Lower lobe of right lung (tissue), 2 donors: ENCODE measurements around the gene ASMT. TPM values are rescaled to one million over a fixed set of nuclear protein-coding genes. Genes with fewer than 3 reads are reported as not detected.
"Not testable (repeated sequence)": the region's sequence is repeated elsewhere in the genome, so short reads cannot be mapped to it uniquely, and the experiment has no call there.

Source experiments
- ATAC-seq, 2 donors: fragments of 200-7000 bp; cut with Tn5 transposase; one replicate each; pipeline ENCODE4 v1.9.1; 2020 to 2022; ENCODE audit warnings: mild to moderate bottlenecking in 2 of 2, moderate library complexity in 2 of 2
- DNase-seq: peaks from one replicate; pipeline ENCODE4 v3.0.0-alpha.2; 2020
- H3K27ac ChIP-seq: fragments of 200-600 bp; one replicate; pipeline ENCODE4 v1.8.0; 2022
- H3K27me3 ChIP-seq: fragments of 200-600 bp; one replicate; pipeline ENCODE4 v1.8.0; 2022; ENCODE audit warnings: low read depth
- H3K36me3 ChIP-seq: fragments of 200-600 bp; one replicate; pipeline ENCODE4 v1.8.0; 2022; ENCODE audit warnings: mild to moderate bottlenecking
- H3K4me1 ChIP-seq: fragments of 200-600 bp; one replicate; pipeline ENCODE4 v1.8.0; 2022
- H3K4me3 ChIP-seq: fragments of 200-600 bp; one replicate; pipeline ENCODE4 v1.8.0; 2022; ENCODE audit warnings: mild to moderate bottlenecking
- H3K9me3 ChIP-seq: fragments of 200-600 bp; one replicate; pipeline ENCODE4 v1.8.0; 2022
- CTCF ChIP-seq: fragments of 200-600 bp; IDR thresholded peaks from one replicate; pipeline ENCODE4 v1.8.0; 2022; ENCODE audit warnings: antibody characterized with exemption, mild to moderate bottlenecking
- intact Hi-C: fragments of 100-400 bp; cut with DNase I; formaldehyde crosslinking; loops from one replicate; pipeline ENCODE4 v1.11.0; 2022
- total RNA-seq: library from RNA; stranded (reverse); fragmentation: NEBNext Ultra II Directional; extraction: Animal tissue kit (Norgen Biotek cat#: 25700); gene quantifications from one replicate; pipeline ENCODE4 v1.2.1, GENCODE V29; 2021
- donor health status: DM: no; HTN: yes; CAD: no; lungs with severe emphysema.

Gene ASMT
- total RNA-seq, 1 donor from 2014 or later: not detected

GRCh38 chrX:1673337-1673736 lies 58.5 kb downstream of the ASMT start:
- Histone ChIP-seq H3K27ac (no peak overlapping the region), H3K4me1 (no peaks in the 10 kb centered on the region), H3K4me3 (no peak overlapping the region), H3K27me3 (peaks cover 6% of the 10 kb centered on the region), H3K36me3 (no peaks in the 10 kb centered on the region), H3K9me3 (no peaks in the 10 kb centered on the region)
- TF ChIP-seq CTCF: peak; percentile 71
- ATAC-seq (no peak), DNase-seq (no peak)
- intact Hi-C loops: no loop called here

- no peak for DNase-seq
- TF ChIP-seq CTCF: no peak
Observed at GRCh38 chrX:1676866-1677265, 62.0 kb downstream of the ASMT start.

GRCh38 chrX:1679238-1679637 lies 64.4 kb downstream of the ASMT start:
- no peaks in the 10 kb centered on the region for H3K9me3 ChIP-seq
- DNase-seq (no peak), ATAC-seq (no peak)
- no peaks in the 10 kb centered on the region for H3K27me3 ChIP-seq
- H3K27ac ChIP-seq: no peak overlapping the region
- no peak overlapping the region for H3K4me3 ChIP-seq
- intact Hi-C loops: no loop called here
- H3K4me1 ChIP-seq: no peaks in the 10 kb centered on the region
- TF ChIP-seq CTCF: no peak
- no peaks in the 10 kb centered on the region for H3K36me3 ChIP-seq

More at GRCh38 chrX:1676866-1677265, 62.0 kb downstream of the ASMT start:
- H3K4me1 ChIP-seq: no peaks in the 10 kb centered on the region
- H3K4me3 ChIP-seq: no peak overlapping the region
- no peaks in the 10 kb centered on the region for H3K9me3 ChIP-seq
- no peak for ATAC-seq
- intact Hi-C loops: no loop called here
- H3K27me3 ChIP-seq: no peaks in the 10 kb centered on the region
- H3K27ac ChIP-seq: no peak overlapping the region
- H3K36me3 ChIP-seq: no peaks in the 10 kb centered on the region

- Histone ChIP-seq H3K4me3 (no peak overlapping the region), H3K36me3 (no peaks in the 10 kb centered on the region), H3K9me3 (no peaks in the 10 kb centered on the region), H3K27me3 (no peaks in the 10 kb centered on the region), H3K27ac (no peak overlapping the region), H3K4me1 (no peaks in the 10 kb centered on the region)
- no peak for DNase-seq
- intact Hi-C loops: no loop called here
- TF ChIP-seq CTCF: no peak
- ATAC-seq: no peak
Observed at GRCh38 chrX:1681439-1681838, 66.6 kb downstream of the ASMT start.

GRCh38 chrX:1681856-1682255 lies 67.0 kb downstream of the ASMT start:
- H3K27me3 ChIP-seq, H3K4me3 ChIP-seq, H3K36me3 ChIP-seq, intact Hi-C loops, DNase-seq, H3K27ac ChIP-seq, H3K9me3 ChIP-seq, H3K4me1 ChIP-seq, ATAC-seq: not testable (repeated sequence)

GRCh38 chrX:1682501-1682900 lies 67.6 kb downstream of the ASMT start:
- H3K27me3 ChIP-seq, DNase-seq, H3K27ac ChIP-seq, H3K4me1 ChIP-seq, H3K36me3 ChIP-seq, ATAC-seq, intact Hi-C loops, H3K9me3 ChIP-seq, H3K4me3 ChIP-seq: not testable (repeated sequence)

- H3K9me3 ChIP-seq, ATAC-seq, H3K4me1 ChIP-seq, H3K36me3 ChIP-seq, intact Hi-C loops, H3K27ac ChIP-seq, DNase-seq, H3K27me3 ChIP-seq, H3K4me3 ChIP-seq: not testable (repeated sequence)
Observed at GRCh38 chrX:1684883-1685282, 70.0 kb downstream of the ASMT start.

- H3K27me3 ChIP-seq, H3K36me3 ChIP-seq, H3K4me1 ChIP-seq, ATAC-seq, H3K27ac ChIP-seq, H3K4me3 ChIP-seq, intact Hi-C loops, H3K9me3 ChIP-seq, DNase-seq: not testable (repeated sequence)
Observed at GRCh38 chrX:1685444-1685880, 70.6 kb downstream of the ASMT start.
